ENCODE results near the gene MIF.
A peak's percentile ranks its signal among the peaks of the same experiment; 100 is the strongest.
"Not testable (repeated sequence)": the region's sequence is repeated elsewhere in the genome, so short reads cannot be mapped to it uniquely, and the experiment has no call there.

Gene MIF

GRCh38 chr22:23893945-23894709 is at the start of gene MIF:
TSS of gene MIF (plus strand) at chr22:23894383. CDS start at chr22:23894475, 92 bp downstream.
- peak; percentile 74 for DNase-seq (ENCODE audit: low spot score)

- no peak for DNase-seq (ENCODE audit: low spot score)
Measured at GRCh38 chr22:23844739-23845202, 49.4 kb upstream of the MIF start.

GRCh38 chr22:23845265-23846080 is 48.7 kb upstream of the MIF start:
- DNase-seq (ENCODE audit: low spot score) = no peak

DNA sequence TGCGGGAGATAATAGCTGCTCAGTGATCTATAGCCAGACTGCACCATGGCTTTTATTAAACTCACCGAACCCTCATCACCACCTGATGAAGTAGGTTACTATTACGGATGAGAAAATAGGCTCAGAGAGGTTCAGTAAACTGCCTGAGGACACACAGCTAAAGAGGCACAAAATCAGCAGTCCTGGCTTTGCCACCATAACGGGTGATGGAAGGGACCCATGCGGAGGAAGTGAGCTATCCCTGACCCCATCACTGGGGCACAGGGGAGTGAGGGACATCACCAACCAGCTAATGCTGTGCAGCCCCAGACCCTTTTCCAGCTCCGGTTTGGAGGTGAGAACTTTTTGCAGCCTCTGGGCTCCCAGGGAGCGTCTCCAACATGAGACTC is 48.1 kb upstream of the MIF start:
- DNase-seq (ENCODE audit: low spot score) = no peak

DNA sequence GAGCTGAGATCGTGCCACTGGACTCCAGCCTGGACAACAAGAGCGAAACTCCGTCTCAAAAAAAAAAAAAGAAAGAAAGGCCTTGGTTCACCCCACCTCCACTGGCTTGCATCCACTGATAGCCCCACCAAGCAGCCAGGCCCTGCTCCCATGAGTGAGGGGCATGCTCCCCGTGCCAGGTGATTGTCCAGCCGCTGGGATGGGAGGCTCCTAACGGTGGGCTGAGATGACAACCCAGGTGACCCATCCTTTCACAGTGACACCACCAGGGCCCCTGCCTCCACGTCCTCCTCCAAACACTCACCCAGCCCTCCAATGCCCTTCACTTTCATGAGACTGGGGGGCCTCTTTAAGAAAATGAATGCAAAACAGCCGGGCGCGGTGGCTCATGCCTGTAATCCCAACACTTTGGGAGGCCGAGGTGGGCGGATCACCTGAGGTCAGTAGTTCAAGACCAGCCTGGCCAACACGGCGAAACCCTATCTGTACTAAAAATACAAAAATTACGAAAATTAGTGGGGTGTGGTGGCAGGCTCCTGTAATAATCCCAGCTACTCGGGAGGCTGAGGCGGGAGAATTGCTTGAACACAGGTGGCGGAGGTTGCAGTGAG is 46.8 kb upstream of the MIF start:
- DNase-seq (ENCODE audit: low spot score) = no peak

- DNase-seq (ENCODE audit: low spot score) = no peak
Measured at GRCh38 chr22:23847991-23848864, 46.0 kb upstream of the MIF start.

DNA sequence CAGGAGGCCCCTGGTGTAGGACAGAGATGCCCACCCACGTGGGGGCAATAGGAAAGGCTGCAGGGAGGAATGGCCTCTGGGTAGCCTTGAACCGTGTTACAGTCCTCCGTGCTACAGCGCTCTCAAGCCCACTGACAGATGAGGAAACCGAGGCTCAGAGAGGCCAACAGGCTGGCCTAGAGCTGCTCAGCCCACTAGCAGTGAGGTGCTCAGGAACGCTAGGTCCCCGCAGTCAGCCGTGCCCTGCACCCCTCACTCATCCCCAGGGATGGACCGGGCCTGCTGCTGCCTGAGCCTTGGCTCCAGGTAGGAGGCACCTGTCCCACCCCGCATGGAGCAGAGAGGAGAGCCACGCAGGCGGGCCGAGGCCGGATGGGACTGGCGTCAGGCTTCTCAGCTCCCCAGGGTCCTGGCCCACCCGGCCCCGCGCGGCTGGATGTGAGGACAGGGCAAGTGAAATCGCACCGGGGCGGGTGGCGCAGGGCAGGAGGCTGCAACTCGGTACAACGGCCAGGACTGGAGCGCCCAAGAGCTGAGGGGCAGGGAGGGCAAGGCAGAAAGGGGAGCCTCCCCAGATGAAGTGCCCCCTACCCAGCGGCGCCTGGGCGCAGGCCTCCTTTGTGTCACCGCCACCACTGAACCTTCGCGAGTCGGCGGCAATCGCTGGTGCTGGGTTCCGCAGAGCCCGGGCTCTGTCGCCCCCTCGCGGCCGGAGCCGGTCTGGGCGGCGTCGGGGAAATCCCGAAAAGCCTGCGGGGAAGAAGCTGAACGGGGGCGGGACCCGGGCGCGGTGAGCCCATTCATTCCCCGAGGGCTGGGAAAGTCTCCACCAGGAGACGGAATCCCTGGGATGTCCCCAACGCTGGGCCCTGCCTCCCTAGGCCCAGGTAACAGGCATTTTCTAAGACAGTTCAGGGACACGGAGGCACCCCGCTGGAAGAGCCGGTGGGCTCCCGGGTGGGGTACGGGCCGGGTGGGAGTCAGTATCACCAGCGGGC is 44.9 kb upstream of the MIF start:
- peak; percentile 98 for DNase-seq (ENCODE audit: low spot score)

GRCh38 chr22:23850136-23850611 is 44.0 kb upstream of the MIF start:
- peak; percentile 51 for DNase-seq (ENCODE audit: low spot score)

DNA sequence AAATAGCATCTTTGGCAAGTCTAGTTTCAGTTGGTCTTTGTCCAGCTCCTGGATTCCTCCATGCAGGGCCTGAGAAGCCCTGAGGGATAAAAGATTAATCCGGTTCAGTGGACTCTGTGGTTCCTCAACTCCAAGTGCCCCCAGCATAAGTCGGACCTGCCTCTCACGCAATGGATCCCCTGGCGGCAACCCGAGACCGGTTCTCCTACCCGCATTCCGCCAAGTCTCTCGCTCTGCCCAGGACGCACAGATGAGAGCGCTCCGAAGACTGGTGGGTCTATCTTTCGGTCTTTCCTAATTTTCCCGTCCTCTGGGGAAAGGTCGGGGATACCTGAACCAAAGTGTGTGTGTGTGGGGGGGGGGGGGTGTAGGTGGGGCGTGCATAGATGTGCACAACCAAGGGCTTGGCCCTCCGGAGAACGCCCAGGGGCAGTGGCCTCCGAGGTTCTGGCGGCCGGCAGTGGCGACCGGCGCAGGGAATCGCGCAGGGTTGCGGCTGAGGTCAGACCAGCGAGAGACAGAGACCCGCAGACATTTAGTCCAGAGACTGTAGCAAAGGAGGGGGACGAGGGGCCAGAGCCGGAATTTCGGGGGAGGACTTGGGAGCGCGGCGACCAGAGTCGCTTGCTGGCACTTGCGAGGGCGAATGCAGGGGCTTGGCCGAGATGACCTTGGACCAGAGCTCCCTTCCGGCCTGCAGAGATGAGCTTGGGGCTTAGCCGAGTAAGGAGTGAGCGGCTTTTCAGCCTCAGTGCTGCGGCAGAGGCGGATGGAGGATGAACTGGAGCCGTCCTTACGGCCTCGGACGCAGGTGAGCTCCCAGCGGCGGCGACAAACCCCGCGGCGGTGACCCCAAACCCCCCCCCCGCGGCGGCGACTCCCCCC is 37.2 kb upstream of the MIF start:
- peak; percentile 85 for DNase-seq (ENCODE audit: low spot score)

DNA sequence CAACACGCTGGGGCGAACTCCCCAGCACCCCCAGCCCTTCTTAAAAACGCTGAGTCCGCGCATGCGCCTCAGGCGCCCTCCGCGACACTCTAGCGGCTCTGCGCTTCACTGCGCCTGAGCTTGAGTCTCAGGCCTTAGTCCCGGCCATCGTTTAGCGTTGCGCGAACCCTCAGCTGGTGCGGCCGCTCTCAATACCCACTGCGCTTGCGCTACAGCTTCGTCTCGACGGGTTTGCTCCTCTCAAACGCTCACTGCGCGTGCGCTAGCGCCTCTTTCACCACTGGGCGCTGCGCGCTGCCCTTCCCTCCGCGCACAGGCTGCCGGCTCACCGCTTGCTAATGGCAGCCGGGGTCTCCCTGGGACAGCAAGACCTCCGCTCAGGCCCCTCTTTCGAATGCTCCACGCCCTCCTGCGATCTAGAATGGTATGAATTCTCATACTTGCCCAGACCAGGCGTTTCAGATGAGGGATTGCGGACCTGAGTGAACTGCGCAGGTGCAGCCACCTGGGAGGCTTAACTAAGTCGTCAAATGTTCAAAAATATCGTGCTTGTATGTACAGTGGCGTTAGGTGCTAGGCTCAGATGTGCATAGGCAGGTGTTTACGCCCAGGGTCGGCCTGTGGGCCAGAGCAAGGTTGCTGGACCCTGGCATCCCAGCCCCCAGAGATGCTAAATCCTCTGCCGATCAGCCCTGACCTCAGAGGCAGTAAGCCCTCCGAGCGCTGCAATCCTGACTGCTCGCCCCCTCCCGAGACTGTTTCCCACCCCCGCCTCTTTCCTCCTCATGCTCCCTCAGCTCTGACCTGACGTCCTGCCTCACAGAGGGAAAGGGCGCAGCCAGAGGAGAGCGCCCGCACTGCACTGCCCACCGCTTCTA is 36.3 kb upstream of the MIF start, which contains the start of gene SLC2A11:
Gene SLC2A11 (plus strand): TSS at position 270 of the 878 bp plus-strand sequence. CDS start 125 bp downstream, at position 395.
- peak; percentile 97 for DNase-seq (ENCODE audit: low spot score)

DNA sequence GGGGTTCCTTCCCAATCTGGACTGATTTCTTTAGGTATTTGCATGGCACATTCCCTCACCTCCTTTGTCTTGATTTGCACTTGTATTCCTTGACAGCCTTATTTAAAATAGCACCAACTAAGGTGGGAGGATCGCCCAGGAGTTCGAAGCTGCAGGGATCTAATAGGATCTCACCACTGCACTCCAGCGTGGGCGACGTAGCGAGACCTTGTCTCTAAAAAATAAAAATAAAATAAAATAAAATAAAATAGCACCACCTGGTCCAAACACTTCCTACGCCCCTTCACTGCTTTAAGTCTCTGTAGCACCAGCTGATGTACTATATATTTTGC is 35.7 kb upstream of the MIF start:
- no peak for DNase-seq (ENCODE audit: low spot score)

GRCh38 chr22:23859201-23859600 is 35.0 kb upstream of the MIF start:
- DNase-seq (ENCODE audit: low spot score) = no peak

GRCh38 chr22:23860187-23860586 is 34.0 kb upstream of the MIF start:
- not testable (repeated sequence) for DNase-seq (ENCODE audit: low spot score)

- peak; percentile 77 for DNase-seq (ENCODE audit: low spot score)
Measured at GRCh38 chr22:23862103-23862502, 32.1 kb upstream of the MIF start.

GRCh38 chr22:23864499-23865154 is 29.6 kb upstream of the MIF start:
- not testable (repeated sequence) for DNase-seq (ENCODE audit: low spot score)

DNA sequence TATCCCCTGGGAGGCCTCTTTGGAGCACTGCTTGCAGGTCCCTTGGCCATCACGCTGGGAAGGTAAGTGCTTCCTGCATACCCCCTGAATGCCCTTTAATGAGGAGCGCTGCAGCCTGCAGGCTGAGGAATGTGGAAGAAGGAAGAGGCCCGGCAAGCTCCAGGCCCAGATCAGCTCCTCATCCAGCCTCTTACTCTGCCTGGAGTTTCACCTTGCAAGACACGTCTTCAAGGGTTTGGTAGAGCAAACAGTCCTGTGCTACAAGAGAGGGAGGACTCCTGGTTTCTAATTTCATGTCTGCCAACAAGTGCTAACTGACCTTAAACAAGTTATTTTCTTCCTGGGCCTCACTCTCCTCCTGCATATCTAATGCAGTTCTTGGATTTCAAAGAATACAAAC is 25.6 kb upstream of the MIF start:
- DNase-seq (ENCODE audit: low spot score) = no peak

DNA sequence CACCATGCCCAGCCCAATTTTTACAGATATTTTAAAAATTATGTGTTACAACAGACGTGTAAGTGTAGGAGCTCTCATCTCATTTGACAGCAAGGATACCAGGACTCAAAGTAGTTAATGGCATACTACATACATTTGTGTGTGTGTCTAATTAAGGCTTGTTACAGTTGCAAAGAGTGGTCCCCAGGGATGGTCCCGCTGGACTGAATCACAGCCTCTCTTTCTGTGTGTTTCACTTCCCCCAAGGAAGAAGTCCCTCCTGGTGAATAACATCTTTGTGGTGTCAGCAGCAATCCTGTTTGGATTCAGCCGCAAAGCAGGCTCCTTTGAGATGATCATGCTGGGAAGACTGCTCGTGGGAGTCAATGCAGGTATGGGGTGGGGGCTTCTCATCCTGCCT is 19.3 kb upstream of the MIF start:
- DNase-seq (ENCODE audit: low spot score) = no peak

DNA sequence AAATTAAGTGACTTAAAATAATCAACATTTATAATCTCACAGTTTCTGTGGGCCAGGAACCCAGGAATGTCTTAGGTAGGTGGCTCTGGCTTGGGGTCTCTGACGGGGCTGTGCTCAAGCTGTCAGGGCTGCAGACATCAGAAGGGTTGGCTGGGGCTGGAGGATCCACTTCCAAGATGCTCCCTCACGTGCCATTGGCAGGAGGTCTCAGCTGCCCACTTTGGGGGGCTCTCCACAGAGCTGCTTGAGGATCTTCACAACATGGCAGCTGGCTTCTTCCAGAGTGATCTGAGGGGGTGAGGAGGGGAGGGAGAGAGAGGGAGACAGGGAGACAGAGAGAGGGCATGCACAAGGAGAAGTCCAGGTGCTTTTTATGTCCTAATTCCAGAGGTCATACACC is 18.4 kb upstream of the MIF start:
- no peak for DNase-seq (ENCODE audit: low spot score)
